GM23338 (cell line): ENCODE measurements around the gene CCDC178. TPM values are rescaled to one million over a fixed set of nuclear protein-coding genes. Genes with fewer than 3 reads are reported as not detected.
A peak's percentile ranks its signal among the peaks of the same experiment; 100 is the strongest.

Experiments
- ATAC-seq: fragments of 200-7000 bp; cut with Tn5 transposase; 3 replicates; pipeline ENCODE4 v1.9.1; 2020
- DNase-seq: peaks from one replicate; pipeline ENCODE4 v3.0.0-alpha.2; 2015; ENCODE audit warnings: low spot score
- H2AFZ ChIP-seq: fragments of 200-600 bp; sonication (generic); 2 replicates; pipeline ENCODE4 v1.8.0; 2016; ENCODE audit warnings: antibody characterized with exemption, mild to moderate bottlenecking, moderate library complexity
- H3F3A ChIP-seq: fragments of 200-600 bp; sonication (generic); replicated peaks from 2 replicates; pipeline ENCODE4 v1.8.0; 2017; ENCODE audit warnings: antibody characterized with exemption, mixed run types, low read depth
- H3K27ac ChIP-seq: fragments of 200-600 bp; sonication (generic); 2 replicates; pipeline ENCODE4 v1.6.1; 2016; ENCODE audit warnings: low read depth
- H3K27me3 ChIP-seq: fragments of 200-600 bp; sonication (generic); 2 replicates; pipeline ENCODE4 v1.8.0; 2016; ENCODE audit warnings: mild to moderate bottlenecking, mixed run types, moderate library complexity; ENCODE audit not compliant: insufficient read depth
- H3K36me3 ChIP-seq: fragments of 200-600 bp; sonication (generic); 2 replicates; pipeline ENCODE4 v1.8.0; 2016; ENCODE audit warnings: mild to moderate bottlenecking; ENCODE audit not compliant: insufficient read depth
- H3K4me1 ChIP-seq: fragments of 200-600 bp; sonication (generic); 2 replicates; pipeline ENCODE4 v1.8.0; 2016; ENCODE audit warnings: mild to moderate bottlenecking, moderate library complexity; ENCODE audit not compliant: insufficient read depth
- H3K4me2 ChIP-seq: fragments of 200-600 bp; sonication (generic); 2 replicates; pipeline ENCODE4 v1.7.1; 2017; ENCODE audit warnings: mixed run types
- H3K4me3 ChIP-seq: fragments of 200-600 bp; sonication (generic); 2 replicates; pipeline ENCODE4 v1.6.1; 2016; ENCODE audit warnings: mixed run types
- H3K79me2 ChIP-seq: fragments of 200-600 bp; sonication (generic); replicated peaks from 2 replicates; pipeline ENCODE4 v1.8.0; 2017; ENCODE audit warnings: mild to moderate bottlenecking; ENCODE audit not compliant: insufficient read depth
- H3K9me2 ChIP-seq: fragments of 200-600 bp; sonication (generic); 2 replicates; pipeline ENCODE4 v1.8.0; 2017; ENCODE audit not compliant: insufficient read depth
- H4K20me1 ChIP-seq: fragments of 200-600 bp; sonication (generic); replicated peaks from 2 replicates; pipeline ENCODE4 v1.8.0; 2017; ENCODE audit warnings: mild to moderate bottlenecking; ENCODE audit not compliant: insufficient read depth
- H3K27ac Mint-ChIP-seq: 2 replicates; pipeline ENCODE4 v1.8.0; 2020; ENCODE audit warnings: inconsistent platforms, mild to moderate bottlenecking, moderate library complexity, mixed read lengths
- H3K27me3 Mint-ChIP-seq: 3 replicates; pipeline ENCODE4 v1.8.0; 2022; ENCODE audit warnings: low read depth, mild to moderate bottlenecking, moderate library complexity, mixed read lengths, inconsistent platforms; ENCODE audit not compliant: insufficient read depth, poor library complexity
- H3K36me3 Mint-ChIP-seq: 3 replicates; pipeline ENCODE4 v1.8.0; 2021; ENCODE audit warnings: low read depth, mild to moderate bottlenecking, inconsistent platforms, moderate library complexity, mixed read lengths
- H3K4me1 Mint-ChIP-seq: 3 replicates; pipeline ENCODE4 v1.8.0; 2020; ENCODE audit warnings: mild to moderate bottlenecking, inconsistent platforms, mixed read lengths
- H3K4me3 Mint-ChIP-seq: 3 replicates; pipeline ENCODE4 v1.8.0; 2021; ENCODE audit warnings: moderate library complexity, mild to moderate bottlenecking, inconsistent platforms, mixed read lengths
- H3K9me3 Mint-ChIP-seq: 3 replicates; pipeline ENCODE4 v1.8.0; 2020; ENCODE audit warnings: moderate library complexity, mild to moderate bottlenecking, inconsistent platforms, mixed read lengths
- CREB1 ChIP-seq: fragments of 250-450 bp; sonication (Bioruptor Pico); IDR thresholded peaks from 2 replicates; pipeline ENCODE4 v1.5.0; 2020; ENCODE audit warnings: low read depth, mild to moderate bottlenecking, moderate library complexity
- EZH2phosphoT487 ChIP-seq: fragments of 200-600 bp; sonication (generic); IDR thresholded peaks from one replicate; pipeline ENCODE4 v1.8.1; 2018; ENCODE audit warnings: antibody characterized with exemption; ENCODE audit not compliant: unreplicated experiment
- NANOG ChIP-seq: IDR thresholded peaks from 2 replicates; pipeline ENCODE4 v1.6.1; 2016; ENCODE audit warnings: antibody characterized with exemption, borderline replicate concordance
- POLR2AphosphoS5 ChIP-seq: IDR thresholded peaks from 2 replicates; pipeline ENCODE4 v1.6.1; 2016; ENCODE audit warnings: antibody characterized with exemption, low read depth
- STAT1 ChIP-seq: IDR thresholded peaks from one replicate; pipeline ENCODE4 v1.6.1; 2016; ENCODE audit warnings: antibody characterized with exemption; ENCODE audit not compliant: unreplicated experiment
- polyA plus RNA-seq: library from polyadenylated mRNA; unstranded; fragments of >200 nt; fragmentation: Nextera tagmentation; extraction: Ambion mirVana; gene quantifications from 2 replicates; pipeline ENCODE4 v1.2.1, GENCODE V29; 2016
- total RNA-seq: library from RNA; depleted of rRNA; stranded (reverse); fragments of >200 nt; shearing (Covaris generic); gene quantifications from 2 replicates; pipeline ENCODE4 v1.2.3, GENCODE V29; 2014
- TF ChIP-seq, protein P1 (sequence below): IDR thresholded peaks from one replicate; pipeline ENCODE4 v1.6.1; 2018; ENCODE audit warnings: antibody characterized with exemption; ENCODE audit not compliant: unreplicated experiment
- TF ChIP-seq, protein P2 (sequence below), 2 experiments: fragments of 200-600 bp in 1 of 2; sonication (generic) in 1 of 2; conservative IDR thresholded peaks; 2 replicates each; pipeline versions ENCODE4 v1.5.1 to v1.6.1; 2016 to 2017; ENCODE audit warnings: antibody characterized with exemption in 2 of 2, low read depth in 2 of 2, mild to moderate bottlenecking in 2 of 2, moderate library complexity in 1 of 2
- TF ChIP-seq, protein P3 (sequence below): fragments of 250-450 bp; sonication (Bioruptor Pico); IDR thresholded peaks from 2 replicates; pipeline ENCODE4 v1.5.0; 2020; ENCODE audit warnings: mild to moderate bottlenecking, moderate library complexity
- TF ChIP-seq, protein P4 (sequence below): IDR thresholded peaks from 2 replicates; pipeline ENCODE4 v1.6.1; 2016; ENCODE audit warnings: antibody characterized with exemption

Gene CCDC178
- total and polyA plus RNA-seq, 2 experiments from 2014 or later: 0.17 to 0.24 TPM

DNA sequence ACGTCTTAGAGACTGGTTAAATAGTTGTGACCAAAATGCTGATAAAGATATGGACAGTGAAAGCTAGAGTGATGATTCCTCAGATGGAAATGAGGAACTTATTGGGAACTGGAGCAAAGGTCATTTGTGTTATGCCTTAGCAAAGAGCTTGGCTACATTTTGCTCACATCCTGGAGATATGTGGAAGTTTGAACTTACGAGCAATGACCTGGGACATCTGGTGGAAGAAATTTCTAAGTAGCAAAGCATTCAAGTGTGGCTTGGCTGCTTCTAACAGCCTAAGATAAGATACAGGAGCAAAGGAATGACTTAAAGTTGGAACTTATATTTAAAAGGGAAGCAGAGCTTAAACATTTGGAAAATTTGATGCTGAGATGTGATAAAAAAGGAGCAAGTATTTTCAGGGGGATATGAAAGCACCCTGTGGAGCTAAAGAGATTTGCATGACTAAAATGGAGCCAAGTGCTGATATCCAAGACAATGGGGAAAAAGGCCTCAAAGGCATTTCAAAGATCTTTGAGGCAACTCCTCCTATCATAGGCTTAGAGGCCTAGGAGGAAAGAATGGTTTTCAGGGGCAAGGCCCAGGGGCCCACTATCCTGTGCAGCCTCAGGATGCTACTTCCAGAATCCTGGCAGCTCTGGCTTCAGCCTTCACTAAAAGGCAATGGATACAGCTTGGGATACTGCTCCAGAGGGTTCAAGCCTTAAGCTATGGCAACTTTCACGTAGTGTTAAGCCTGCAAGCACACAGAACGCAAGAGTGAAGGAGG, 543.6 kb downstream of the CCDC178 start:
- TF ChIP-seq NANOG: no peak
- TF ChIP-seq, protein P1, sequence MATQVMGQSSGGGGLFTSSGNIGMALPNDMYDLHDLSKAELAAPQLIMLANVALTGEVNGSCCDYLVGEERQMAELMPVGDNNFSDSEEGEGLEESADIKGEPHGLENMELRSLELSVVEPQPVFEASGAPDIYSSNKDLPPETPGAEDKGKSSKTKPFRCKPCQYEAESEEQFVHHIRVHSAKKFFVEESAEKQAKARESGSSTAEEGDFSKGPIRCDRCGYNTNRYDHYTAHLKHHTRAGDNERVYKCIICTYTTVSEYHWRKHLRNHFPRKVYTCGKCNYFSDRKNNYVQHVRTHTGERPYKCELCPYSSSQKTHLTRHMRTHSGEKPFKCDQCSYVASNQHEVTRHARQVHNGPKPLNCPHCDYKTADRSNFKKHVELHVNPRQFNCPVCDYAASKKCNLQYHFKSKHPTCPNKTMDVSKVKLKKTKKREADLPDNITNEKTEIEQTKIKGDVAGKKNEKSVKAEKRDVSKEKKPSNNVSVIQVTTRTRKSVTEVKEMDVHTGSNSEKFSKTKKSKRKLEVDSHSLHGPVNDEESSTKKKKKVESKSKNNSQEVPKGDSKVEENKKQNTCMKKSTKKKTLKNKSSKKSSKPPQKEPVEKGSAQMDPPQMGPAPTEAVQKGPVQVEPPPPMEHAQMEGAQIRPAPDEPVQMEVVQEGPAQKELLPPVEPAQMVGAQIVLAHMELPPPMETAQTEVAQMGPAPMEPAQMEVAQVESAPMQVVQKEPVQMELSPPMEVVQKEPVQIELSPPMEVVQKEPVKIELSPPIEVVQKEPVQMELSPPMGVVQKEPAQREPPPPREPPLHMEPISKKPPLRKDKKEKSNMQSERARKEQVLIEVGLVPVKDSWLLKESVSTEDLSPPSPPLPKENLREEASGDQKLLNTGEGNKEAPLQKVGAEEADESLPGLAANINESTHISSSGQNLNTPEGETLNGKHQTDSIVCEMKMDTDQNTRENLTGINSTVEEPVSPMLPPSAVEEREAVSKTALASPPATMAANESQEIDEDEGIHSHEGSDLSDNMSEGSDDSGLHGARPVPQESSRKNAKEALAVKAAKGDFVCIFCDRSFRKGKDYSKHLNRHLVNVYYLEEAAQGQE: no peak
- TF ChIP-seq, protein P2, sequence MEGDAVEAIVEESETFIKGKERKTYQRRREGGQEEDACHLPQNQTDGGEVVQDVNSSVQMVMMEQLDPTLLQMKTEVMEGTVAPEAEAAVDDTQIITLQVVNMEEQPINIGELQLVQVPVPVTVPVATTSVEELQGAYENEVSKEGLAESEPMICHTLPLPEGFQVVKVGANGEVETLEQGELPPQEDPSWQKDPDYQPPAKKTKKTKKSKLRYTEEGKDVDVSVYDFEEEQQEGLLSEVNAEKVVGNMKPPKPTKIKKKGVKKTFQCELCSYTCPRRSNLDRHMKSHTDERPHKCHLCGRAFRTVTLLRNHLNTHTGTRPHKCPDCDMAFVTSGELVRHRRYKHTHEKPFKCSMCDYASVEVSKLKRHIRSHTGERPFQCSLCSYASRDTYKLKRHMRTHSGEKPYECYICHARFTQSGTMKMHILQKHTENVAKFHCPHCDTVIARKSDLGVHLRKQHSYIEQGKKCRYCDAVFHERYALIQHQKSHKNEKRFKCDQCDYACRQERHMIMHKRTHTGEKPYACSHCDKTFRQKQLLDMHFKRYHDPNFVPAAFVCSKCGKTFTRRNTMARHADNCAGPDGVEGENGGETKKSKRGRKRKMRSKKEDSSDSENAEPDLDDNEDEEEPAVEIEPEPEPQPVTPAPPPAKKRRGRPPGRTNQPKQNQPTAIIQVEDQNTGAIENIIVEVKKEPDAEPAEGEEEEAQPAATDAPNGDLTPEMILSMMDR (conservative IDR thresholded peaks at IDR 0.05; ENCODE audit: low read depth in 2 of 2): no peak
- TF ChIP-seq POLR2AphosphoS5: no peak
- TF ChIP-seq, protein P3, sequence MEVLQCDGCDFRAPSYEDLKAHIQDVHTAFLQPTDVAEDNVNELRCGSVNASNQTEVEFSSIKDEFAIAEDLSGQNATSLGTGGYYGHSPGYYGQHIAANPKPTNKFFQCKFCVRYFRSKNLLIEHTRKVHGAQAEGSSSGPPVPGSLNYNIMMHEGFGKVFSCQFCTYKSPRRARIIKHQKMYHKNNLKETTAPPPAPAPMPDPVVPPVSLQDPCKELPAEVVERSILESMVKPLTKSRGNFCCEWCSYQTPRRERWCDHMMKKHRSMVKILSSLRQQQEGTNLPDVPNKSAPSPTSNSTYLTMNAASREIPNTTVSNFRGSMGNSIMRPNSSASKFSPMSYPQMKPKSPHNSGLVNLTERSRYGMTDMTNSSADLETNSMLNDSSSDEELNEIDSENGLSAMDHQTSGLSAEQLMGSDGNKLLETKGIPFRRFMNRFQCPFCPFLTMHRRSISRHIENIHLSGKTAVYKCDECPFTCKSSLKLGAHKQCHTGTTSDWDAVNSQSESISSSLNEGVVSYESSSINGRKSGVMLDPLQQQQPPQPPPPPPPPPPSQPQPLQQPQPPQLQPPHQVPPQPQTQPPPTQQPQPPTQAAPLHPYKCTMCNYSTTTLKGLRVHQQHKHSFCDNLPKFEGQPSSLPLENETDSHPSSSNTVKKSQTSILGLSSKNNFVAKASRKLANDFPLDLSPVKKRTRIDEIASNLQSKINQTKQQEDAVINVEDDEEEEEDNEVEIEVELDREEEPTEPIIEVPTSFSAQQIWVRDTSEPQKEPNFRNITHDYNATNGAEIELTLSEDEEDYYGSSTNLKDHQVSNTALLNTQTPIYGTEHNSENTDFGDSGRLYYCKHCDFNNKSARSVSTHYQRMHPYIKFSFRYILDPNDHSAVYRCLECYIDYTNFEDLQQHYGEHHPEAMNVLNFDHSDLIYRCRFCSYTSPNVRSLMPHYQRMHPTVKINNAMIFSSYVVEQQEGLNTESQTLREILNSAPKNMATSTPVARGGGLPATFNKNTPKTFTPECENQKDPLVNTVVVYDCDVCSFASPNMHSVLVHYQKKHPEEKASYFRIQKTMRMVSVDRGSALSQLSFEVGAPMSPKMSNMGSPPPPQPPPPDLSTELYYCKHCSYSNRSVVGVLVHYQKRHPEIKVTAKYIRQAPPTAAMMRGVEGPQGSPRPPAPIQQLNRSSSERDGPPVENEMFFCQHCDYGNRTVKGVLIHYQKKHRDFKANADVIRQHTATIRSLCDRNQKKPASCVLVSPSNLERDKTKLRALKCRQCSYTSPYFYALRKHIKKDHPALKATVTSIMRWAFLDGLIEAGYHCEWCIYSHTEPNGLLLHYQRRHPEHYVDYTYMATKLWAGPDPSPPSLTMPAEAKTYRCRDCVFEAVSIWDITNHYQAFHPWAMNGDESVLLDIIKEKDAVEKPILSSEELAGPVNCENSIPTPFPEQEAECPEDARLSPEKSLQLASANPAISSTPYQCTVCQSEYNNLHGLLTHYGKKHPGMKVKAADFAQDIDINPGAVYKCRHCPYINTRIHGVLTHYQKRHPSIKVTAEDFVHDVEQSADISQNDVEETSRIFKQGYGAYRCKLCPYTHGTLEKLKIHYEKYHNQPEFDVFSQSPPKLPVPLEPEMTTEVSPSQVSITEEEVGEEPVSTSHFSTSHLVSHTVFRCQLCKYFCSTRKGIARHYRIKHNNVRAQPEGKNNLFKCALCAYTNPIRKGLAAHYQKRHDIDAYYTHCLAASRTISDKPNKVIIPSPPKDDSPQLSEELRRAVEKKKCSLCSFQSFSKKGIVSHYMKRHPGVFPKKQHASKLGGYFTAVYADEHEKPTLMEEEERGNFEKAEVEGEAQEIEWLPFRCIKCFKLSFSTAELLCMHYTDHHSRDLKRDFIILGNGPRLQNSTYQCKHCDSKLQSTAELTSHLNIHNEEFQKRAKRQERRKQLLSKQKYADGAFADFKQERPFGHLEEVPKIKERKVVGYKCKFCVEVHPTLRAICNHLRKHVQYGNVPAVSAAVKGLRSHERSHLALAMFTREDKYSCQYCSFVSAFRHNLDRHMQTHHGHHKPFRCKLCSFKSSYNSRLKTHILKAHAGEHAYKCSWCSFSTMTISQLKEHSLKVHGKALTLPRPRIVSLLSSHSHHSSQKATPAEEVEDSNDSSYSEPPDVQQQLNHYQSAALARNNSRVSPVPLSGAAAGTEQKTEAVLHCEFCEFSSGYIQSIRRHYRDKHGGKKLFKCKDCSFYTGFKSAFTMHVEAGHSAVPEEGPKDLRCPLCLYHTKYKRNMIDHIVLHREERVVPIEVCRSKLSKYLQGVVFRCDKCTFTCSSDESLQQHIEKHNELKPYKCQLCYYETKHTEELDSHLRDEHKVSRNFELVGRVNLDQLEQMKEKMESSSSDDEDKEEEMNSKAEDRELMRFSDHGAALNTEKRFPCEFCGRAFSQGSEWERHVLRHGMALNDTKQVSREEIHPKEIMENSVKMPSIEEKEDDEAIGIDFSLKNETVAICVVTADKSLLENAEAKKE (CRISPR knock-in tag): no peak
- TF ChIP-seq EZH2phosphoT487: no peak
- no peak for TF ChIP-seq CREB1
- no peak for TF ChIP-seq STAT1
- TF ChIP-seq, protein P4, sequence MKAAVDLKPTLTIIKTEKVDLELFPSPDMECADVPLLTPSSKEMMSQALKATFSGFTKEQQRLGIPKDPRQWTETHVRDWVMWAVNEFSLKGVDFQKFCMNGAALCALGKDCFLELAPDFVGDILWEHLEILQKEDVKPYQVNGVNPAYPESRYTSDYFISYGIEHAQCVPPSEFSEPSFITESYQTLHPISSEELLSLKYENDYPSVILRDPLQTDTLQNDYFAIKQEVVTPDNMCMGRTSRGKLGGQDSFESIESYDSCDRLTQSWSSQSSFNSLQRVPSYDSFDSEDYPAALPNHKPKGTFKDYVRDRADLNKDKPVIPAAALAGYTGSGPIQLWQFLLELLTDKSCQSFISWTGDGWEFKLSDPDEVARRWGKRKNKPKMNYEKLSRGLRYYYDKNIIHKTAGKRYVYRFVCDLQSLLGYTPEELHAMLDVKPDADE: no peak
- H3K27ac Mint-ChIP-seq: no peak overlapping the region
- no peak overlapping the region for H3K4me3 ChIP-seq
- H3K4me1 Mint-ChIP-seq: no peaks in the 10 kb centered on the region
- H3K4me2 ChIP-seq: no peak overlapping the region
- no peak overlapping the region for H3K4me3 Mint-ChIP-seq
- peaks cover 2% of the 10 kb centered on the region for H3K27me3 Mint-ChIP-seq
- no peaks in the 10 kb centered on the region for H3F3A ChIP-seq
- no peaks in the 10 kb centered on the region for H3K36me3 ChIP-seq
- no peak overlapping the region for H2AFZ ChIP-seq
- ATAC-seq: no peak
- no peaks in the 10 kb centered on the region for H3K4me1 ChIP-seq
- H3K9me3 Mint-ChIP-seq: peaks cover 32% of the 10 kb centered on the region
- peaks cover 32% of the 10 kb centered on the region for H3K36me3 Mint-ChIP-seq
- DNase-seq: peak; percentile 31
- no peaks in the 10 kb centered on the region for H3K27me3 ChIP-seq
- no peaks in the 10 kb centered on the region for H3K79me2 ChIP-seq
- no peaks in the 10 kb centered on the region for H4K20me1 ChIP-seq
- H3K27ac ChIP-seq: no peak overlapping the region
- H3K9me2 ChIP-seq: peaks cover 9% of the 10 kb centered on the region; the same call in 1 of the 2 replicates
